ENCODE measurements around the gene ATRIP. TPM values are rescaled to one million over a fixed set of nuclear protein-coding genes. Genes with fewer than 3 reads are reported as not detected.

The ATRIP gene
- total and polyA plus RNA-seq, 4 donors = 1.7 to 4.6 (median 2.9) TPM

DNA sequence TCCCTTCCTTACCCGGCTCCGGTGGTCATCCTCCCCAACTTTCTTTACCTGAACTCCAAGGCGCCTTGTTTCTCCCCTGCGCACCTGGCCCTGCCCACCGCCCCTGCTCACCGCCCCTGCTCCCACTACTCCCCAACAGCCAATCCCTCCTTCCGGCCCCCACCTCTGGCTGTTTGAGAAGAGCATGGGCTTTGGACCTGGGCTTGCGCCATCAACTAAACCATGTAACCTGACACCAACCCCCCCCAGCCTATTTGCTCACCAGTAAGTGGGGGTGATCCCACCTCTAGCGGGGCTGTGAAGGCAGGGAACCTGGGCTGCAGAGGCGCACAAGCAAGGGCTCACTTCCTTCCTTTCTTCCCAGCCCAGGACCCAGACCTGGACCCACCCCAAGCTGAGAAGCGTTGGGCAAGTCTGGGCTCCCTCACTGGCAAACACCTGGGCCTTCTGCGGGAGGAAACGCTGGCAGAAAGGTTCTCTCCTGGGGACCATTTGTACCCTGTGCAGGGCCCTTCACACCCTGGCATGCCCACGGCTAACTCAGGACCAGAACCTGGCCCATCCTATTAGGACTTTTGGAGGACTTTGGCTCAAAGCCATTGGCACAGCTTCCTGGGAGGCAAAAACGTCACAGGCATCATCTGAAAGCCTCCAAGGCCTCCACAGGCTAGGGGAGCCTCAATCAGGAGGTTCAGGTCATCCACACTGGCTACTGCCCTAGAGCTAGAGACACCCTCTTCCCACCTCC, 16.4 kb upstream of the ATRIP start, which contains the start of gene PLXNB1 (continued):
- TF ChIP-seq, protein P1, sequence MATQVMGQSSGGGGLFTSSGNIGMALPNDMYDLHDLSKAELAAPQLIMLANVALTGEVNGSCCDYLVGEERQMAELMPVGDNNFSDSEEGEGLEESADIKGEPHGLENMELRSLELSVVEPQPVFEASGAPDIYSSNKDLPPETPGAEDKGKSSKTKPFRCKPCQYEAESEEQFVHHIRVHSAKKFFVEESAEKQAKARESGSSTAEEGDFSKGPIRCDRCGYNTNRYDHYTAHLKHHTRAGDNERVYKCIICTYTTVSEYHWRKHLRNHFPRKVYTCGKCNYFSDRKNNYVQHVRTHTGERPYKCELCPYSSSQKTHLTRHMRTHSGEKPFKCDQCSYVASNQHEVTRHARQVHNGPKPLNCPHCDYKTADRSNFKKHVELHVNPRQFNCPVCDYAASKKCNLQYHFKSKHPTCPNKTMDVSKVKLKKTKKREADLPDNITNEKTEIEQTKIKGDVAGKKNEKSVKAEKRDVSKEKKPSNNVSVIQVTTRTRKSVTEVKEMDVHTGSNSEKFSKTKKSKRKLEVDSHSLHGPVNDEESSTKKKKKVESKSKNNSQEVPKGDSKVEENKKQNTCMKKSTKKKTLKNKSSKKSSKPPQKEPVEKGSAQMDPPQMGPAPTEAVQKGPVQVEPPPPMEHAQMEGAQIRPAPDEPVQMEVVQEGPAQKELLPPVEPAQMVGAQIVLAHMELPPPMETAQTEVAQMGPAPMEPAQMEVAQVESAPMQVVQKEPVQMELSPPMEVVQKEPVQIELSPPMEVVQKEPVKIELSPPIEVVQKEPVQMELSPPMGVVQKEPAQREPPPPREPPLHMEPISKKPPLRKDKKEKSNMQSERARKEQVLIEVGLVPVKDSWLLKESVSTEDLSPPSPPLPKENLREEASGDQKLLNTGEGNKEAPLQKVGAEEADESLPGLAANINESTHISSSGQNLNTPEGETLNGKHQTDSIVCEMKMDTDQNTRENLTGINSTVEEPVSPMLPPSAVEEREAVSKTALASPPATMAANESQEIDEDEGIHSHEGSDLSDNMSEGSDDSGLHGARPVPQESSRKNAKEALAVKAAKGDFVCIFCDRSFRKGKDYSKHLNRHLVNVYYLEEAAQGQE (IDR thresholded peaks at IDR 0.05) = peak; percentile 44
- TF ChIP-seq, protein P2, sequence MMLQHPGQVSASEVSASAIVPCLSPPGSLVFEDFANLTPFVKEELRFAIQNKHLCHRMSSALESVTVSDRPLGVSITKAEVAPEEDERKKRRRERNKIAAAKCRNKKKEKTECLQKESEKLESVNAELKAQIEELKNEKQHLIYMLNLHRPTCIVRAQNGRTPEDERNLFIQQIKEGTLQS (IDR thresholded peaks at IDR 0.05) = peak; percentile 80
- TF ChIP-seq EGR1 (IDR thresholded peaks at IDR 0.05; ENCODE audit: low read depth in 2 of 2) (no peak), RXRA (IDR thresholded peaks at IDR 0.05) (peak; percentile 53 to 59)

DNA sequence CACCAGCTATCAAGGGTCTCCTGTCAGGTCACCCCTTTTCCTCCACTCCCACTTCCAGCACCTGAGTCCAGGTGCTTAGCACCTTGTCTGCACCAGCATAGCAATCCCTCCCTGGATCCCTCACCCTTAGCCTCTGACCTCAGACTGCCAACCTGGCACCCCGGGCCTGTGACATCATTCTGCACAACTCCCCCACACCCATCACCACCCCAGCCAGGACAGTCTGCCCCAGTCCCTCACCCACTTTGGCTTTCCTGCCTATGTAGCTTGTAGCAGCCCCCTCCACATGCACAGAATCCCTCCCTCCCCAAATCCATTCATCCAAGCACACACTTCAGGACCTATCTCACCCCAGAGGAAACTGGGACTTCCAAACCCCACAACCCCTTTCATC, 15.8 kb upstream of the ATRIP start:
- WGBS = 30% methylated on average over 1 of the region's 1 CpG
- Histone ChIP-seq H3K36me3 (ENCODE audit: control insufficient read depth in 4 of 4, insufficient read depth in 3 of 4, low read depth in 1 of 4, low read length in 3 of 4) (peaks cover 0 to 7% (median 0%) of the 10 kb centered on the region in 4 donors), H3K4me3 (ENCODE audit: low read depth in 1 of 3, low read length in 3 of 3) (no peak overlapping the region), H3K27ac (ENCODE audit: low read depth in 1 of 2, low read length in 2 of 2) (peak overlapping the region; percentile 89 to 91), H3K9ac (ENCODE audit: low read depth in 1 of 2, low read length in 2 of 2) (peak overlapping the region in 1 of 2 donors; percentile 18), H3K9me3 (ENCODE audit: control insufficient read depth in 4 of 4, low read length in 3 of 4) (no peaks in the 10 kb centered on the region), H3K4me1 (ENCODE audit: control insufficient read depth in 4 of 4, insufficient read depth in 4 of 4, low read length in 3 of 4) (peaks cover 20 to 59% (median 45%) of the 10 kb centered on the region in 4 donors), H3K27me3 (ENCODE audit: control insufficient read depth in 4 of 4, insufficient read depth in 4 of 4, low read length in 3 of 4) (no peaks in the 10 kb centered on the region)
- no peak for TF ChIP-seq HNF4A (conservative IDR thresholded peaks at IDR 0.05)
- TF ChIP-seq EGR1 (IDR thresholded peaks at IDR 0.05; ENCODE audit: low read depth in 2 of 2) = no peak
- TF ChIP-seq HNF4G (IDR thresholded peaks at IDR 0.05) = no peak
- no peak for TF ChIP-seq JUND (IDR thresholded peaks at IDR 0.05)
- TF ChIP-seq, protein P3, sequence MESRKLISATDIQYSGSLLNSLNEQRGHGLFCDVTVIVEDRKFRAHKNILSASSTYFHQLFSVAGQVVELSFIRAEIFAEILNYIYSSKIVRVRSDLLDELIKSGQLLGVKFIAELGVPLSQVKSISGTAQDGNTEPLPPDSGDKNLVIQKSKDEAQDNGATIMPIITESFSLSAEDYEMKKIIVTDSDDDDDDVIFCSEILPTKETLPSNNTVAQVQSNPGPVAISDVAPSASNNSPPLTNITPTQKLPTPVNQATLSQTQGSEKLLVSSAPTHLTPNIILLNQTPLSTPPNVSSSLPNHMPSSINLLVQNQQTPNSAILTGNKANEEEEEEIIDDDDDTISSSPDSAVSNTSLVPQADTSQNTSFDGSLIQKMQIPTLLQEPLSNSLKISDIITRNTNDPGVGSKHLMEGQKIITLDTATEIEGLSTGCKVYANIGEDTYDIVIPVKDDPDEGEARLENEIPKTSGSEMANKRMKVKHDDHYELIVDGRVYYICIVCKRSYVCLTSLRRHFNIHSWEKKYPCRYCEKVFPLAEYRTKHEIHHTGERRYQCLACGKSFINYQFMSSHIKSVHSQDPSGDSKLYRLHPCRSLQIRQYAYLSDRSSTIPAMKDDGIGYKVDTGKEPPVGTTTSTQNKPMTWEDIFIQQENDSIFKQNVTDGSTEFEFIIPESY (IDR thresholded peaks at IDR 0.05) = no peak
- TF ChIP-seq, protein P4, sequence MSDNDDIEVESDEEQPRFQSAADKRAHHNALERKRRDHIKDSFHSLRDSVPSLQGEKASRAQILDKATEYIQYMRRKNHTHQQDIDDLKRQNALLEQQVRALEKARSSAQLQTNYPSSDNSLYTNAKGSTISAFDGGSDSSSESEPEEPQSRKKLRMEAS (IDR thresholded peaks at IDR 0.05) = no peak
- TF ChIP-seq GABPA (IDR thresholded peaks at IDR 0.05 in 1 of 2, conservative IDR thresholded peaks at IDR 0.05 in 1 of 2) = no peak
- TF ChIP-seq, protein P2 (IDR thresholded peaks at IDR 0.05) = no peak
- TF ChIP-seq FOXA1 (IDR thresholded peaks at IDR 0.05) = no peak
- TF ChIP-seq TAF1 (conservative IDR thresholded peaks at IDR 0.05) = no peak
- no peak for TF ChIP-seq SP1 (IDR thresholded peaks at IDR 0.05)
- no peak for TF ChIP-seq RAD21 (IDR thresholded peaks at IDR 0.05)
- TF ChIP-seq, protein P5, sequence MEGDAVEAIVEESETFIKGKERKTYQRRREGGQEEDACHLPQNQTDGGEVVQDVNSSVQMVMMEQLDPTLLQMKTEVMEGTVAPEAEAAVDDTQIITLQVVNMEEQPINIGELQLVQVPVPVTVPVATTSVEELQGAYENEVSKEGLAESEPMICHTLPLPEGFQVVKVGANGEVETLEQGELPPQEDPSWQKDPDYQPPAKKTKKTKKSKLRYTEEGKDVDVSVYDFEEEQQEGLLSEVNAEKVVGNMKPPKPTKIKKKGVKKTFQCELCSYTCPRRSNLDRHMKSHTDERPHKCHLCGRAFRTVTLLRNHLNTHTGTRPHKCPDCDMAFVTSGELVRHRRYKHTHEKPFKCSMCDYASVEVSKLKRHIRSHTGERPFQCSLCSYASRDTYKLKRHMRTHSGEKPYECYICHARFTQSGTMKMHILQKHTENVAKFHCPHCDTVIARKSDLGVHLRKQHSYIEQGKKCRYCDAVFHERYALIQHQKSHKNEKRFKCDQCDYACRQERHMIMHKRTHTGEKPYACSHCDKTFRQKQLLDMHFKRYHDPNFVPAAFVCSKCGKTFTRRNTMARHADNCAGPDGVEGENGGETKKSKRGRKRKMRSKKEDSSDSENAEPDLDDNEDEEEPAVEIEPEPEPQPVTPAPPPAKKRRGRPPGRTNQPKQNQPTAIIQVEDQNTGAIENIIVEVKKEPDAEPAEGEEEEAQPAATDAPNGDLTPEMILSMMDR (IDR thresholded peaks at IDR 0.05; ENCODE audit: low read depth, low read length, missing input control) = no peak
- TF ChIP-seq YY1 (IDR thresholded peaks at IDR 0.05) = no peak
- TF ChIP-seq FOXA2 (IDR thresholded peaks at IDR 0.05) = no peak
- TF ChIP-seq, protein P1 (IDR thresholded peaks at IDR 0.05) = no peak
- no peak for TF ChIP-seq RXRA (IDR thresholded peaks at IDR 0.05)
- TF ChIP-seq NR2F2 (IDR thresholded peaks at IDR 0.05) = no peak
- DNase-seq (ENCODE audit: low spot score) = no peak

Measured in liver (tissue), 9 donors.